Measurements from ENCODE around the gene GADD45A. TPM values are rescaled to one million over a fixed set of nuclear protein-coding genes. Genes with fewer than 3 reads are reported as not detected.
"Not testable (repeated sequence)": the region's sequence is repeated elsewhere in the genome, so short reads cannot be mapped to it uniquely, and the experiment has no call there.

Gene GADD45A
- polyA plus RNA-seq, 1 donor (not counting 4 experiments of a cell fraction or from before 2014, with no cell fraction given): 151 TPM

GRCh38 chr1:67664048-67664447, 21.0 kb upstream of the GADD45A start:
- H3K27me3 ChIP-seq (ENCODE audit: control insufficient read depth, extremely low read depth, insufficient read depth, low read length): no peaks in the 10 kb centered on the region
- H2AFZ ChIP-seq (ENCODE audit: control insufficient read depth, low read length): no peak overlapping the region
- no peak overlapping the region for H3K9ac ChIP-seq (ENCODE audit: control insufficient read depth, extremely low read depth, insufficient read depth, low read length)
- no peaks in the 10 kb centered on the region for H3K4me1 ChIP-seq (ENCODE audit: control insufficient read depth, extremely low read depth, insufficient read depth, low read length)
- no peaks in the 10 kb centered on the region for H3K79me2 ChIP-seq (ENCODE audit: control insufficient read depth, insufficient read depth, low read length)
- H3K4me3 ChIP-seq (ENCODE audit: control insufficient read depth in 2 of 3, extremely low read depth in 1 of 3, insufficient read depth in 2 of 3, low read depth in 1 of 3, low read length in 3 of 3): no peak overlapping the region
- no peak for DNase-seq (ENCODE audit: low read depth, low spot score)
- dilution Hi-C loops (cut with MboI; ENCODE audit: extremely low pct_ligation_motif_present, low sequenced_read_pairs): no loop called here
- H3K27ac ChIP-seq (ENCODE audit: control insufficient read depth, insufficient read depth, low read length): no peak overlapping the region
- no peaks in the 10 kb centered on the region for H3K9me3 ChIP-seq (ENCODE audit: control insufficient read depth, low read depth, low read length)
- TF ChIP-seq CTCF (optimal IDR thresholded peaks at IDR 0.05 in 1 of 3, IDR thresholded peaks at IDR 0.05 in 1 of 3, conservative IDR thresholded peaks at IDR 0.05 in 1 of 3; ENCODE audit: extremely low read depth in 1 of 3, insufficient read depth in 2 of 3, low read length in 3 of 3) (no peak), EZH2 (IDR thresholded peaks at IDR 0.05; ENCODE audit: low read length) (no peak)
- no peaks in the 10 kb centered on the region for H4K20me1 ChIP-seq (ENCODE audit: control insufficient read depth, extremely low read depth, insufficient read depth, low read length)
- peak; percentile 17 for FAIRE-seq
- H3K9me1 ChIP-seq (ENCODE audit: control insufficient read depth, extremely low read depth, insufficient read depth, low read length): no peaks in the 10 kb centered on the region
- no peak overlapping the region for H3K4me2 ChIP-seq (ENCODE audit: control insufficient read depth, extremely low read depth, insufficient read depth, low read depth, low read length)
- no peaks in the 10 kb centered on the region for H3K36me3 ChIP-seq (ENCODE audit: control insufficient read depth in 2 of 2, extremely low read depth in 1 of 2, insufficient read depth in 2 of 2, low read length in 2 of 2)

- H3K9me3 ChIP-seq (ENCODE audit: control insufficient read depth, low read depth, low read length); H3K27ac ChIP-seq (ENCODE audit: control insufficient read depth, insufficient read depth, low read length); DNase-seq (ENCODE audit: low read depth, low spot score); dilution Hi-C loops (cut with MboI; ENCODE audit: extremely low pct_ligation_motif_present, low sequenced_read_pairs); H3K9ac ChIP-seq (ENCODE audit: control insufficient read depth, extremely low read depth, insufficient read depth, low read length); H3K36me3 ChIP-seq (ENCODE audit: control insufficient read depth in 2 of 2, extremely low read depth in 1 of 2, insufficient read depth in 2 of 2, low read length in 2 of 2); H2AFZ ChIP-seq (ENCODE audit: control insufficient read depth, low read length); H3K27me3 ChIP-seq (ENCODE audit: control insufficient read depth, extremely low read depth, insufficient read depth, low read length); H3K4me2 ChIP-seq (ENCODE audit: control insufficient read depth, extremely low read depth, insufficient read depth, low read depth, low read length); H4K20me1 ChIP-seq (ENCODE audit: control insufficient read depth, extremely low read depth, insufficient read depth, low read length); H3K4me1 ChIP-seq (ENCODE audit: control insufficient read depth, extremely low read depth, insufficient read depth, low read length); H3K4me3 ChIP-seq (ENCODE audit: control insufficient read depth in 2 of 3, extremely low read depth in 1 of 3, insufficient read depth in 2 of 3, low read depth in 1 of 3, low read length in 3 of 3); H3K79me2 ChIP-seq (ENCODE audit: control insufficient read depth, insufficient read depth, low read length); H3K9me1 ChIP-seq (ENCODE audit: control insufficient read depth, extremely low read depth, insufficient read depth, low read length); FAIRE-seq: not testable (repeated sequence)
Observed at GRCh38 chr1:67665307-67665706, 19.7 kb upstream of the GADD45A start.

GRCh38 chr1:67666636-67667035, 18.4 kb upstream of the GADD45A start:
- FAIRE-seq: no peak
- dilution Hi-C loops (cut with MboI; ENCODE audit: extremely low pct_ligation_motif_present, low sequenced_read_pairs): no loop called here
- no peak overlapping the region for H3K27ac ChIP-seq (ENCODE audit: control insufficient read depth, insufficient read depth, low read length)

More at GRCh38 chr1:67666636-67667035, 18.4 kb upstream of the GADD45A start:
- no peak for DNase-seq (ENCODE audit: low read depth, low spot score)
- H3K9ac ChIP-seq (ENCODE audit: control insufficient read depth, extremely low read depth, insufficient read depth, low read length): no peak overlapping the region
- no peak overlapping the region for H2AFZ ChIP-seq (ENCODE audit: control insufficient read depth, low read length)
- no peaks in the 10 kb centered on the region for H3K9me3 ChIP-seq (ENCODE audit: control insufficient read depth, low read depth, low read length)
- H3K4me3 ChIP-seq (ENCODE audit: control insufficient read depth in 2 of 3, extremely low read depth in 1 of 3, insufficient read depth in 2 of 3, low read depth in 1 of 3, low read length in 3 of 3): no peak overlapping the region
- H3K79me2 ChIP-seq (ENCODE audit: control insufficient read depth, insufficient read depth, low read length): no peaks in the 10 kb centered on the region
- no peaks in the 10 kb centered on the region for H3K36me3 ChIP-seq (ENCODE audit: control insufficient read depth in 2 of 2, extremely low read depth in 1 of 2, insufficient read depth in 2 of 2, low read length in 2 of 2)
- H3K4me1 ChIP-seq (ENCODE audit: control insufficient read depth, extremely low read depth, insufficient read depth, low read length): no peaks in the 10 kb centered on the region
- H3K9me1 ChIP-seq (ENCODE audit: control insufficient read depth, extremely low read depth, insufficient read depth, low read length): no peaks in the 10 kb centered on the region
- no peaks in the 10 kb centered on the region for H4K20me1 ChIP-seq (ENCODE audit: control insufficient read depth, extremely low read depth, insufficient read depth, low read length)
- no peaks in the 10 kb centered on the region for H3K27me3 ChIP-seq (ENCODE audit: control insufficient read depth, extremely low read depth, insufficient read depth, low read length)
- TF ChIP-seq CTCF (optimal IDR thresholded peaks at IDR 0.05 in 1 of 3, IDR thresholded peaks at IDR 0.05 in 1 of 3, conservative IDR thresholded peaks at IDR 0.05 in 1 of 3; ENCODE audit: extremely low read depth in 1 of 3, insufficient read depth in 2 of 3, low read length in 3 of 3): no peak
- TF ChIP-seq EZH2 (IDR thresholded peaks at IDR 0.05; ENCODE audit: low read length): no peak
- no peak overlapping the region for H3K4me2 ChIP-seq (ENCODE audit: control insufficient read depth, extremely low read depth, insufficient read depth, low read depth, low read length)

All from keratinocyte (primary cell).